ENCODE measurements around the gene ZNF454. TPM values are rescaled to one million over a fixed set of nuclear protein-coding genes. Genes with fewer than 3 reads are reported as not detected.

Gene ZNF454
- total and polyA plus RNA-seq, 2 donors (not counting 1 experiment from before 2014, with no cell fraction given): 0.22 TPM; not detected in 1

DNA sequence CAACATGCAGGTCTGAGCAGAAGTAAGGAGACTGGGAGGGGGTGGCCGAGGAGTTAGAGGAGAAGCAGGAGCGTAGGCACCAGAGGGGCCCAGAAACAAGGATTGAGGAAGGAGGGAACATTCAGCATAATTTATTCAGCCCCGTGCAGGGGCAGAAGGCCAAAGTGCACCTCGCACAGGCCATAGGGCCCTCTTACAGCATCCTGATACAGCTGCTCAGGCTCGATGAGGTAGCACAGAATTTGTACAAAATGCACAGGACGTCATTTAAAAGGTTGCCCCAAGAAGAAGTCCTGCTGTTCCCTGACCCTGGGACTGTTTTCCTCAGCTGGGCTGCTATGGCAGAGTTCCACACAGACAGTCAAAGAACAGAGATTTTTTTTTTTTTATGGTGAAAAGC lies 56.2 kb downstream of the ZNF454 start:
- no peaks in the 10 kb centered on the region for H3K36me3 ChIP-seq (replicated peaks in 1 of 2; ENCODE audit: control extremely low read depth in 1 of 2, control insufficient read depth in 1 of 2, extremely low read depth in 1 of 2, insufficient read depth in 2 of 2, low read length in 1 of 2)
- ATAC-seq (ENCODE audit: low read depth) (no peak), DNase-seq (no peak)
- Mint-ChIP-seq H3K9me3 (ENCODE audit: insufficient read depth) (no peaks in the 10 kb centered on the region), H3K4me1 (peaks cover 2% of the 10 kb centered on the region), H3K27me3 (peaks cover 32% of the 10 kb centered on the region), H3K4me3 (no peak overlapping the region), H3K27ac (no peak overlapping the region)
- H2AFZ ChIP-seq (ENCODE audit: insufficient read depth, low read depth, low read length, poor library complexity, severe bottlenecking): no peak overlapping the region
- H3K4me1 ChIP-seq (ENCODE audit: control insufficient read depth in 2 of 2, insufficient read depth in 2 of 2, low read length in 2 of 2): no peaks in the 10 kb centered on the region
- no peak for TF ChIP-seq EZH2 (IDR thresholded peaks at IDR 0.05; ENCODE audit: borderline replicate concordance, insufficient read depth, low read depth, low read length, poor library complexity, severe bottlenecking)
- TF ChIP-seq, protein P1, sequence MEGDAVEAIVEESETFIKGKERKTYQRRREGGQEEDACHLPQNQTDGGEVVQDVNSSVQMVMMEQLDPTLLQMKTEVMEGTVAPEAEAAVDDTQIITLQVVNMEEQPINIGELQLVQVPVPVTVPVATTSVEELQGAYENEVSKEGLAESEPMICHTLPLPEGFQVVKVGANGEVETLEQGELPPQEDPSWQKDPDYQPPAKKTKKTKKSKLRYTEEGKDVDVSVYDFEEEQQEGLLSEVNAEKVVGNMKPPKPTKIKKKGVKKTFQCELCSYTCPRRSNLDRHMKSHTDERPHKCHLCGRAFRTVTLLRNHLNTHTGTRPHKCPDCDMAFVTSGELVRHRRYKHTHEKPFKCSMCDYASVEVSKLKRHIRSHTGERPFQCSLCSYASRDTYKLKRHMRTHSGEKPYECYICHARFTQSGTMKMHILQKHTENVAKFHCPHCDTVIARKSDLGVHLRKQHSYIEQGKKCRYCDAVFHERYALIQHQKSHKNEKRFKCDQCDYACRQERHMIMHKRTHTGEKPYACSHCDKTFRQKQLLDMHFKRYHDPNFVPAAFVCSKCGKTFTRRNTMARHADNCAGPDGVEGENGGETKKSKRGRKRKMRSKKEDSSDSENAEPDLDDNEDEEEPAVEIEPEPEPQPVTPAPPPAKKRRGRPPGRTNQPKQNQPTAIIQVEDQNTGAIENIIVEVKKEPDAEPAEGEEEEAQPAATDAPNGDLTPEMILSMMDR (IDR thresholded peaks at IDR 0.05): no peak
- intact Hi-C loops (cut with micrococcal nuclease): no loop called here
- POLR2A ChIA-PET: no interaction called here
- 79% methylated on average over 5 of the region's 6 CpGs for WGBS (ENCODE audit: insufficient coverage)
- no peak overlapping the region for H3K9ac ChIP-seq (ENCODE audit: low read length)
- CTCF ChIA-PET: no interaction called here
- no peak overlapping the region for H3K4me3 ChIP-seq (ENCODE audit: control extremely low read depth in 1 of 5, extremely low read depth in 1 of 5, insufficient read depth in 1 of 5, low read depth in 2 of 5, low read length in 4 of 5)
- H3K4me2 ChIP-seq (replicated peaks; ENCODE audit: low read depth, low read length, poor library complexity, severe bottlenecking): no peak overlapping the region
- peaks cover 0 to 14% (median 0%) of the 10 kb centered on the region in 4 experiments for H3K27me3 ChIP-seq (replicated peaks in 1 of 4; ENCODE audit: control extremely low read depth in 1 of 4, control insufficient read depth in 3 of 4, insufficient read depth in 4 of 4, low read length in 3 of 4)
- no peaks in the 10 kb centered on the region for H3K79me2 ChIP-seq (ENCODE audit: control insufficient read depth, insufficient read depth, low read length)
- no peaks in the 10 kb centered on the region for H4K20me1 ChIP-seq (ENCODE audit: control insufficient read depth, insufficient read depth, low read length, poor library complexity, severe bottlenecking)
- peaks cover 0 to 51% (median 0%) of the 10 kb centered on the region in 3 donors for H3K9me3 ChIP-seq (ENCODE audit: control extremely low read depth in 1 of 3, control insufficient read depth in 2 of 3, insufficient read depth in 1 of 3, low read length in 2 of 3)
- no peak overlapping the region for H3K27ac ChIP-seq (ENCODE audit: low read length in 2 of 2)

DNA sequence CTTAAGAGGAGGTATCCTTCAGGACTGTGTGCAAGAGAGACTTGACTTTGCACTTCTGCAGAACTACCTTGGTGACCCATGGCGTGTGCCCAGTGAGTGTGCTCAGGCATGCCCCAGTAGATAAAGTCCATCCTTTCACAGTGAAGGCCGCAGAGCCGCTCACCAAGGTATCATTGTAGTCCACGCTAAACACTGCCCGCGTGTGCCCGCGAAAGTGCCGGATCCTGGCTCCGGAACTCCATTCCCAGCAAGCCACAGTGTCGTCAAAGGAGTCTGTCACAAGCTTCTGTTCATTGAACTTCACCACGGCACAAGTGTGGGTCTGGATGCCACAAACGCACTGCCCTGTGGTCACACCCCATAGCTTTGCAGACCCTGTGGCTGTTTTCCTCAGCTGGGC lies 57.4 kb downstream of the ZNF454 start:
- Mint-ChIP-seq H3K27ac (no peak overlapping the region), H3K27me3 (peaks cover 26% of the 10 kb centered on the region), H3K9me3 (ENCODE audit: insufficient read depth) (peaks cover 3% of the 10 kb centered on the region), H3K4me1 (peaks cover 2% of the 10 kb centered on the region), H3K4me3 (no peak overlapping the region)
- ChIA-PET CTCF (no interaction called here), POLR2A (no interaction called here)
- Histone ChIP-seq H4K20me1 (ENCODE audit: control insufficient read depth, insufficient read depth, low read length, poor library complexity, severe bottlenecking) (no peaks in the 10 kb centered on the region), H3K27ac (ENCODE audit: low read length in 2 of 2) (no peak overlapping the region), H3K4me1 (ENCODE audit: control insufficient read depth in 2 of 2, insufficient read depth in 2 of 2, low read length in 2 of 2) (no peaks in the 10 kb centered on the region), H3K36me3 (replicated peaks in 1 of 2; ENCODE audit: control extremely low read depth in 1 of 2, control insufficient read depth in 1 of 2, extremely low read depth in 1 of 2, insufficient read depth in 2 of 2, low read length in 1 of 2) (no peaks in the 10 kb centered on the region), H3K79me2 (ENCODE audit: control insufficient read depth, insufficient read depth, low read length) (no peaks in the 10 kb centered on the region), H3K9me3 (ENCODE audit: control extremely low read depth in 1 of 3, control insufficient read depth in 2 of 3, insufficient read depth in 1 of 3, low read length in 2 of 3) (peaks cover 0 to 44% (median 0%) of the 10 kb centered on the region in 3 donors), H3K9ac (ENCODE audit: low read length) (no peak overlapping the region), H3K4me2 (replicated peaks; ENCODE audit: low read depth, low read length, poor library complexity, severe bottlenecking) (no peak overlapping the region), H2AFZ (ENCODE audit: insufficient read depth, low read depth, low read length, poor library complexity, severe bottlenecking) (no peak overlapping the region), H3K27me3 (replicated peaks in 1 of 4; ENCODE audit: control extremely low read depth in 1 of 4, control insufficient read depth in 3 of 4, insufficient read depth in 4 of 4, low read length in 3 of 4) (peaks cover 0 to 6% (median 0%) of the 10 kb centered on the region in 4 experiments), H3K4me3 (ENCODE audit: control extremely low read depth in 1 of 5, extremely low read depth in 1 of 5, insufficient read depth in 1 of 5, low read depth in 2 of 5, low read length in 4 of 5) (no peak overlapping the region)
- intact Hi-C loops (cut with micrococcal nuclease): no loop called here
- ATAC-seq (ENCODE audit: low read depth) (no peak), DNase-seq (no peak)
- WGBS (ENCODE audit: insufficient coverage): 95% methylated on average over 13 of the region's 13 CpGs
- TF ChIP-seq, protein P1 (IDR thresholded peaks at IDR 0.05): no peak
- no peak for TF ChIP-seq EZH2 (IDR thresholded peaks at IDR 0.05; ENCODE audit: borderline replicate concordance, insufficient read depth, low read depth, low read length, poor library complexity, severe bottlenecking)
